ENCODE measurements around the gene CHIC2.

- TF ChIP-seq SMC3 (conservative IDR thresholded peaks at IDR 0.05; ENCODE audit: poor library complexity) (no peak), EZH2 (IDR thresholded peaks at IDR 0.05; ENCODE audit: borderline replicate concordance, insufficient read depth, low read length, poor library complexity, severe bottlenecking) (no peak), POLR2AphosphoS5 (IDR thresholded peaks at IDR 0.05) (no peak), REST (IDR thresholded peaks at IDR 0.05; ENCODE audit: borderline replicate concordance) (no peak)
- TF ChIP-seq, protein P1, sequence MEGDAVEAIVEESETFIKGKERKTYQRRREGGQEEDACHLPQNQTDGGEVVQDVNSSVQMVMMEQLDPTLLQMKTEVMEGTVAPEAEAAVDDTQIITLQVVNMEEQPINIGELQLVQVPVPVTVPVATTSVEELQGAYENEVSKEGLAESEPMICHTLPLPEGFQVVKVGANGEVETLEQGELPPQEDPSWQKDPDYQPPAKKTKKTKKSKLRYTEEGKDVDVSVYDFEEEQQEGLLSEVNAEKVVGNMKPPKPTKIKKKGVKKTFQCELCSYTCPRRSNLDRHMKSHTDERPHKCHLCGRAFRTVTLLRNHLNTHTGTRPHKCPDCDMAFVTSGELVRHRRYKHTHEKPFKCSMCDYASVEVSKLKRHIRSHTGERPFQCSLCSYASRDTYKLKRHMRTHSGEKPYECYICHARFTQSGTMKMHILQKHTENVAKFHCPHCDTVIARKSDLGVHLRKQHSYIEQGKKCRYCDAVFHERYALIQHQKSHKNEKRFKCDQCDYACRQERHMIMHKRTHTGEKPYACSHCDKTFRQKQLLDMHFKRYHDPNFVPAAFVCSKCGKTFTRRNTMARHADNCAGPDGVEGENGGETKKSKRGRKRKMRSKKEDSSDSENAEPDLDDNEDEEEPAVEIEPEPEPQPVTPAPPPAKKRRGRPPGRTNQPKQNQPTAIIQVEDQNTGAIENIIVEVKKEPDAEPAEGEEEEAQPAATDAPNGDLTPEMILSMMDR (IDR thresholded peaks at IDR 0.05; ENCODE audit: poor library complexity, severe bottlenecking), result no peak
Observed at GRCh38 chr4:54110019-54110416, 45.6 kb upstream of the CHIC2 start.
